Lower leg skin (tissue), 4 donors: ENCODE measurements around the gene CHD5. TPM values are rescaled to one million over a fixed set of nuclear protein-coding genes. Genes with fewer than 3 reads are reported as not detected.
A peak's percentile ranks its signal among the peaks of the same experiment; 100 is the strongest.

Experiments used
- DNase-seq, 2 donors: peaks; one replicate each; pipeline ENCODE4 v3.0.0-alpha.2; 2019; ENCODE audit warnings: low spot score in 2 of 2
- H3K4me3 ChIP-seq: fragments of 200-600 bp; sonication (generic); 2 replicates; pipeline ENCODE4 v1.5.1; 2017; ENCODE audit warnings: mild to moderate bottlenecking, low read depth; ENCODE audit not compliant: poor library complexity, severe bottlenecking
- POLR2A ChIP-seq, 2 donors: fragments of 450-650 bp; IDR thresholded peaks; one replicate each; pipeline ENCODE4 v1.6.1; 2016 to 2017; ENCODE audit warnings: antibody characterized with exemption in 2 of 2, mild to moderate bottlenecking in 1 of 2, moderate library complexity in 1 of 2
- WGBS, 2 donors: methylation state at CpG; one replicate each; pipeline ENCODE4 v1.1.5; 2018; 5-methylcytosine and 5-hydroxymethylcytosine counted together
- intact Hi-C: fragments of 100-400 bp; cut with DNase I; formaldehyde crosslinking; loops from one replicate; pipeline ENCODE4 v1.15.0; 2023; ENCODE audit warnings: low total_unique reads
- total RNA-seq, 4 donors: library from RNA; depleted of rRNA; stranded (reverse); fragments of >200 nt; gene quantifications; one replicate each; pipeline ENCODE4 v1.1.0, GENCODE V29; 2016
- TF ChIP-seq, protein P1 (sequence below), 3 donors: fragments of 450-650 bp; IDR thresholded peaks; one replicate each; pipeline ENCODE4 v1.5.1; 2016; ENCODE audit warnings: antibody characterized with exemption in 3 of 3, mild to moderate bottlenecking in 3 of 3, moderate library complexity in 2 of 3

The CHD5 gene
- total RNA-seq, 4 donors from 2014 or later, result 0.04 to 0.27 (median 0.13) TPM; not detected in 1

DNA sequence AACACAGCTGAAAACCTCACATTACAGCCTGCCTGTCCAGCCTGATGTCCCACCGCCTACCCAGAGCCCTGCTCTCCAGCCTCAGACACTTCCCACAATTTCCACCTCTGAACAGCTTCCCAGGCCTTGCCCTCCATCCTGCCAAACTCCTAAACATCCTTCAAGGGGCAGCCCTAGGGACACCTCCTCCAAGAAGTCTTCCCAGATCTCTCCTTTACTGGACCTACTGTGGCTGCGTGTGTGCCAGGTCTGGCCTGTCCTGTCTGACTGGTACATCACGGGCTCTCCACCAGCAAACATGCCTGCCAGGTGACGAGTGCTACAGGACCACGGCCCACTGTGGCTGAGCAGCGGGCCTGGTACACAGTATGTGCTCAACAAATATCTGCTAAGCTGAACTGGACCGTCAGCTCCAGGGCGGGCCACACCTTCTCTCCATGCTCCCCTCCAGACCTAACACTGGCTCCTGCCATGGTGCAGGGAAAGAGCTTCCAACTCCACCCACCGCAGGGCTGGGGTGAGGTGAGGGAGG, 28.8 kb downstream of the CHD5 start:
- DNase-seq, result no peak
- no peak overlapping the region for H3K4me3 ChIP-seq
- intact Hi-C loops, result no loop called here
- TF ChIP-seq, protein P1, sequence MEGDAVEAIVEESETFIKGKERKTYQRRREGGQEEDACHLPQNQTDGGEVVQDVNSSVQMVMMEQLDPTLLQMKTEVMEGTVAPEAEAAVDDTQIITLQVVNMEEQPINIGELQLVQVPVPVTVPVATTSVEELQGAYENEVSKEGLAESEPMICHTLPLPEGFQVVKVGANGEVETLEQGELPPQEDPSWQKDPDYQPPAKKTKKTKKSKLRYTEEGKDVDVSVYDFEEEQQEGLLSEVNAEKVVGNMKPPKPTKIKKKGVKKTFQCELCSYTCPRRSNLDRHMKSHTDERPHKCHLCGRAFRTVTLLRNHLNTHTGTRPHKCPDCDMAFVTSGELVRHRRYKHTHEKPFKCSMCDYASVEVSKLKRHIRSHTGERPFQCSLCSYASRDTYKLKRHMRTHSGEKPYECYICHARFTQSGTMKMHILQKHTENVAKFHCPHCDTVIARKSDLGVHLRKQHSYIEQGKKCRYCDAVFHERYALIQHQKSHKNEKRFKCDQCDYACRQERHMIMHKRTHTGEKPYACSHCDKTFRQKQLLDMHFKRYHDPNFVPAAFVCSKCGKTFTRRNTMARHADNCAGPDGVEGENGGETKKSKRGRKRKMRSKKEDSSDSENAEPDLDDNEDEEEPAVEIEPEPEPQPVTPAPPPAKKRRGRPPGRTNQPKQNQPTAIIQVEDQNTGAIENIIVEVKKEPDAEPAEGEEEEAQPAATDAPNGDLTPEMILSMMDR (IDR thresholded peaks at IDR 0.05), result no peak
- no peak for TF ChIP-seq POLR2A (IDR thresholded peaks at IDR 0.05)
- 86 to 88% methylated on average over 8 to 9 of the region's 9 CpGs for WGBS, 2 donors

DNA sequence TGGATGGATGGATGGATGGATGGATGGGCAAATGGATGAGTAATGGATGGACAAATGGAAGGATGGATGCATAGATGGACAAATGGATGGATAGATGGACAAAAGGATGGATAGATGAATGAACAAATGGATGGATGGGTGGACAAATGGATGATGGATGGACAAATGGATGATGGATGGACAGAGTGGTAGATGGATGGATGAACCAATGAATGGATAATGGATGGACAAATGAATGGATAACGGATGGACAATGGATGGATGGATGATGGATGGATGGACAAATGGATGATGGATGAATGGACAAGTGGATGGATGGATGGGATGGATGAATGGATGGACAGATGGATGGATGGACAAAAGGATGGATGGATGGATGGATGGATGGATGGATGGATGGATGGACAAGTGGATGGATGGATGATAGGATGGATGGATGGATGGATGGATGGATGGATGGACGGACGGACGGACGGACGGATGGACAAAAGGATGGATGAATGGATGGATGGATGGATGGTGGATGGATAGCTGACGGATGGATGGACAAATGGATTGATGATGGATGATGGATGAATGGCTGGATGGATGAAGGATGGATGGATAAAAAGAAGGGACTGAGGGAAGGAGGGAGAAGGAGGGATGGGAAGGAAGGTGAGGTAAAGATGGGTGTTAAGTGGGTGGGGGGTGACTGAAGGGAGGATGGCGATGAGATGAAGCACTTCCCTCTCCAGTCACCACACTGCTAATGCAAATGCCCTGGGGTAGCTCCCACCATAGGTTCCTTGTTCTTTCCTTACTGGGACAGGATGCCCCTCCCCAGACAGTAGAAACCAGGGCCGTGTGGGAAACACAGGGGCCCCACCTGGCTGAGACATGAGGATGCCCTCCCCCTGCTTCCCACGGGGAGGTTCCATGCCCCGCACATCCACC, 29.8 kb downstream of the CHD5 start:
- TF ChIP-seq, protein P1 (IDR thresholded peaks at IDR 0.05), result no peak
- no peak for TF ChIP-seq POLR2A (IDR thresholded peaks at IDR 0.05)
- no peak for DNase-seq
- WGBS, 2 donors, result 74% methylated on average over 11 of the region's 11 CpGs
- intact Hi-C loops, result no loop called here
- H3K4me3 ChIP-seq, result no peak overlapping the region

DNA sequence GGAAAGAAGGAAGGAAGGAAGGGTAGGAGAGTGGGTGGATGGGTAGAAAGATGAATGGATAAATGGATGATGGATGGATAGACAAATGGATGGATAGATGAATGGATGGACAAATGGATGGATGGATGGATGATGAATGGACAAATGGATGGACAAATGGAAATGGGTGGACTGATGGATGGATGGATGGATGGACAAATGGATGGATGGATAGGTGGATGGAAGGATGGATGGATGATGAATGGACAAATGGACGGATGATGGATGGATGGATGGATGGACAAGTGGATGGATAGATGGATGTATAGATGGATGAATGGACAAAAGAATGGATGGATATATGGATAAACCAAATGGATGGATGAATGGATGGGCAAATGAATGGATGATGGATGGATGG, 30.5 kb downstream of the CHD5 start:
- no peak for DNase-seq
- 95 to 97% methylated on average over 1 of the region's 1 CpG for WGBS, 2 donors
- TF ChIP-seq, protein P1 (IDR thresholded peaks at IDR 0.05), result no peak
- TF ChIP-seq POLR2A (IDR thresholded peaks at IDR 0.05), result no peak
- H3K4me3 ChIP-seq, result no peak overlapping the region
- intact Hi-C loops, result no loop called here

DNA sequence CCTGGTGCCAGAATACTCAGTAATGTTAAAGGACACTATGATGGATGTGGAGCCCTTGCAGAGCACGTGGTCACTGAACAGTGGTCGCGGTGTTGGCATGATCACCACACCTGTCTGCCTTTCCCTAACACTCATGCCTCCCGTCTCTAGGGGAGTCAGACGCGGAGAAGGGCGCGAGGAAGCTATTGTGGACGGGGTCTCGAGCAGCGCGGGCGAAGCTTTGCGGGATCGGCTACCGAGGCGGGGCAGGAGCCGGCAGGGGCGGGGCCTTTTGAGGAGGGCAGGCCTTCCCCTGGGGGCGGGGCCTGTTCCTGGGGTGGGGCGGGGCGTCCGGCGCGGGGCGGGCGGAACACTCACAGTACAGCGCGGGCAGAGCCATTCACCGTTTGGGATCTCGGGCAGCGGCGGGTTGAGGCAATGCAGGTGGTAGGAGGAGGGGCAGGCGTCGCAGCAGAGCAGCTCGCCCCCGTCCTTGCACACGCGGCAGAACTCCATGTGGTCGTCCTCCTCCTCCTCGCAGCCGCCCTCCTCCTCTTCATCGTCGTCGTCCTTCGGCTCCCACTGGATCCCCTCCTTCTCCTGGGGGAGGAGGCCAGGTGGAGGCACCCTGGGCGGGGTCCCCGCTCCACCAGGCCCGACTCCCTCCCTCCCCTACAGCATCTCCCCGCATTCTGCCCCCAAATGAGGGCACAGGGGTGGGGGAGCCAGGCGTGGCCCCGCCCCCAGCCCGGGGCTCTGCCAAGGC, 31.5 kb downstream of the CHD5 start:
- TF ChIP-seq, protein P1 (IDR thresholded peaks at IDR 0.05), result no peak
- no peak for TF ChIP-seq POLR2A (IDR thresholded peaks at IDR 0.05)
- no peak overlapping the region for H3K4me3 ChIP-seq
- peak in 1 of 2 donors; percentile 16 for DNase-seq
- intact Hi-C loops, result no loop called here
- WGBS, 2 donors, result 4 to 7% methylated on average over 36 to 46 of the region's 53 CpGs

DNA sequence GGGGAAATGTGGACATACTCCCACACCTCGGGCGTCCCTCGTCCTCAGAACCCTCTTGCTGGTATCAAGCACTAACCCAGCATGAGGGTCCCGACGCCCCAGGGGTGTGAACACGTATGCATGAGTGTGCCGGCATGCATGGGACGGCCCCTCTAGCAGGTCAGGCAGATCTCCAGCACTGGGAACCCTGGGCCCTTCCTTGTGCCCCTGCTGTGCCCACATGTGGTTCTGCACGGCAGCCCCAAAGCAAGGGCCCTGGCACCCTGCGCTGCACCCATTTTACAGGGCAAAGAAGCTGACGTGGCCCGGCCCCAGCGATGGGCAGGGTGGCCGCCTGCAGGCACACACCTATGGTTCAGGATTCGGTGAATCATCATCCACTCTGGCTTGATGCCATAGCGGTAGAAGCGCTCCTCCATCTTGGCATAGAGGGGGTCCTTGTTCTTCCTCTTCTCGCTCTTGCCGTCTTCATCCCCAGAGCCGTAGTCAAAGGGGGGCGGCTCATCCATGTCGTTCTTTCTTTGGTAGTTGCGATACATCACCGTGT, 34.2 kb downstream of the CHD5 start:
- intact Hi-C loops, result no loop called here
- DNase-seq, result no peak
- TF ChIP-seq, protein P1 (IDR thresholded peaks at IDR 0.05), result no peak
- TF ChIP-seq POLR2A (IDR thresholded peaks at IDR 0.05), result no peak
- WGBS, 2 donors, result 66 to 82% methylated on average over 20 to 24 of the region's 24 CpGs
- no peak overlapping the region for H3K4me3 ChIP-seq
